GM23338 (cell line): ENCODE measurements around the gene CASP2. TPM values are rescaled to one million over a fixed set of nuclear protein-coding genes. Genes with fewer than 3 reads are reported as not detected.

Experiments used
- ATAC-seq: fragments of 200-7000 bp; cut with Tn5 transposase; 3 replicates; pipeline ENCODE4 v1.9.1; 2020
- DNase-seq: peaks from one replicate; pipeline ENCODE4 v3.0.0-alpha.2; 2015; ENCODE audit warnings: low spot score
- H2AFZ ChIP-seq: fragments of 200-600 bp; sonication (generic); 2 replicates; pipeline ENCODE4 v1.8.0; 2016; ENCODE audit warnings: antibody characterized with exemption, mild to moderate bottlenecking, moderate library complexity
- H3F3A ChIP-seq: fragments of 200-600 bp; sonication (generic); replicated peaks from 2 replicates; pipeline ENCODE4 v1.8.0; 2017; ENCODE audit warnings: antibody characterized with exemption, mixed run types, low read depth
- H3K27ac ChIP-seq: fragments of 200-600 bp; sonication (generic); 2 replicates; pipeline ENCODE4 v1.6.1; 2016; ENCODE audit warnings: low read depth
- H3K27me3 ChIP-seq: fragments of 200-600 bp; sonication (generic); 2 replicates; pipeline ENCODE4 v1.8.0; 2016; ENCODE audit warnings: mild to moderate bottlenecking, mixed run types, moderate library complexity; ENCODE audit not compliant: insufficient read depth
- H3K36me3 ChIP-seq: fragments of 200-600 bp; sonication (generic); 2 replicates; pipeline ENCODE4 v1.8.0; 2016; ENCODE audit warnings: mild to moderate bottlenecking; ENCODE audit not compliant: insufficient read depth
- H3K4me1 ChIP-seq: fragments of 200-600 bp; sonication (generic); 2 replicates; pipeline ENCODE4 v1.8.0; 2016; ENCODE audit warnings: mild to moderate bottlenecking, moderate library complexity; ENCODE audit not compliant: insufficient read depth
- H3K4me2 ChIP-seq: fragments of 200-600 bp; sonication (generic); 2 replicates; pipeline ENCODE4 v1.7.1; 2017; ENCODE audit warnings: mixed run types
- H3K4me3 ChIP-seq: fragments of 200-600 bp; sonication (generic); 2 replicates; pipeline ENCODE4 v1.6.1; 2016; ENCODE audit warnings: mixed run types
- H3K79me2 ChIP-seq: fragments of 200-600 bp; sonication (generic); replicated peaks from 2 replicates; pipeline ENCODE4 v1.8.0; 2017; ENCODE audit warnings: mild to moderate bottlenecking; ENCODE audit not compliant: insufficient read depth
- H3K9me2 ChIP-seq: fragments of 200-600 bp; sonication (generic); 2 replicates; pipeline ENCODE4 v1.8.0; 2017; ENCODE audit not compliant: insufficient read depth
- H4K20me1 ChIP-seq: fragments of 200-600 bp; sonication (generic); replicated peaks from 2 replicates; pipeline ENCODE4 v1.8.0; 2017; ENCODE audit warnings: mild to moderate bottlenecking; ENCODE audit not compliant: insufficient read depth
- H3K27ac Mint-ChIP-seq: 2 replicates; pipeline ENCODE4 v1.8.0; 2020; ENCODE audit warnings: inconsistent platforms, mild to moderate bottlenecking, moderate library complexity, mixed read lengths
- H3K27me3 Mint-ChIP-seq: 3 replicates; pipeline ENCODE4 v1.8.0; 2022; ENCODE audit warnings: low read depth, mild to moderate bottlenecking, moderate library complexity, mixed read lengths, inconsistent platforms; ENCODE audit not compliant: insufficient read depth, poor library complexity
- H3K36me3 Mint-ChIP-seq: 3 replicates; pipeline ENCODE4 v1.8.0; 2021; ENCODE audit warnings: low read depth, mild to moderate bottlenecking, inconsistent platforms, moderate library complexity, mixed read lengths
- H3K4me1 Mint-ChIP-seq: 3 replicates; pipeline ENCODE4 v1.8.0; 2020; ENCODE audit warnings: mild to moderate bottlenecking, inconsistent platforms, mixed read lengths
- H3K4me3 Mint-ChIP-seq: 3 replicates; pipeline ENCODE4 v1.8.0; 2021; ENCODE audit warnings: moderate library complexity, mild to moderate bottlenecking, inconsistent platforms, mixed read lengths
- H3K9me3 Mint-ChIP-seq: 3 replicates; pipeline ENCODE4 v1.8.0; 2020; ENCODE audit warnings: moderate library complexity, mild to moderate bottlenecking, inconsistent platforms, mixed read lengths
- CREB1 ChIP-seq: fragments of 250-450 bp; sonication (Bioruptor Pico); IDR thresholded peaks from 2 replicates; pipeline ENCODE4 v1.5.0; 2020; ENCODE audit warnings: low read depth, mild to moderate bottlenecking, moderate library complexity
- CTCF ChIP-seq, 2 experiments: fragments of 200-600 bp in 1 of 2; sonication (generic) in 1 of 2; conservative IDR thresholded peaks; 2 replicates each; pipeline versions ENCODE4 v1.5.1 to v1.6.1; 2016 to 2017; ENCODE audit warnings: antibody characterized with exemption in 2 of 2, low read depth in 2 of 2, mild to moderate bottlenecking in 2 of 2, moderate library complexity in 1 of 2
- ETS1 ChIP-seq: IDR thresholded peaks from 2 replicates; pipeline ENCODE4 v1.6.1; 2016; ENCODE audit warnings: antibody characterized with exemption
- EZH2 ChIP-seq: fragments of 200-600 bp; sonication (generic); IDR thresholded peaks from one replicate; pipeline ENCODE4 v1.8.0; 2017; ENCODE audit warnings: antibody characterized with exemption, mild to moderate bottlenecking, low read depth; ENCODE audit not compliant: unreplicated experiment
- EZH2phosphoT487 ChIP-seq: fragments of 200-600 bp; sonication (generic); IDR thresholded peaks from one replicate; pipeline ENCODE4 v1.8.1; 2018; ENCODE audit warnings: antibody characterized with exemption; ENCODE audit not compliant: unreplicated experiment
- JUNB ChIP-seq: IDR thresholded peaks from one replicate; pipeline ENCODE4 v1.6.1; 2016; ENCODE audit warnings: antibody characterized with exemption; ENCODE audit not compliant: unreplicated experiment
- NANOG ChIP-seq: IDR thresholded peaks from 2 replicates; pipeline ENCODE4 v1.6.1; 2016; ENCODE audit warnings: antibody characterized with exemption, borderline replicate concordance
- POLR2AphosphoS5 ChIP-seq: IDR thresholded peaks from 2 replicates; pipeline ENCODE4 v1.6.1; 2016; ENCODE audit warnings: antibody characterized with exemption, low read depth
- REST ChIP-seq: IDR thresholded peaks from one replicate; pipeline ENCODE4 v1.6.1; 2018; ENCODE audit warnings: antibody characterized with exemption; ENCODE audit not compliant: unreplicated experiment
- STAT1 ChIP-seq: IDR thresholded peaks from one replicate; pipeline ENCODE4 v1.6.1; 2016; ENCODE audit warnings: antibody characterized with exemption; ENCODE audit not compliant: unreplicated experiment
- ZNF114 ChIP-seq: fragments of 250-450 bp; sonication (Bioruptor Pico); IDR thresholded peaks from 2 replicates; pipeline ENCODE4 v1.5.0; 2020; ENCODE audit warnings: mild to moderate bottlenecking, moderate library complexity
- ZNF331 ChIP-seq: fragments of 250-450 bp; sonication (Bioruptor Pico); IDR thresholded peaks from 2 replicates; pipeline ENCODE4 v1.5.0; 2020; ENCODE audit warnings: low read depth, mild to moderate bottlenecking, moderate library complexity
- ZNF462 ChIP-seq: fragments of 250-450 bp; sonication (Bioruptor Pico); IDR thresholded peaks from 2 replicates; pipeline ENCODE4 v1.5.0; 2020; ENCODE audit warnings: mild to moderate bottlenecking, moderate library complexity
- polyA plus RNA-seq: library from polyadenylated mRNA; unstranded; fragments of >200 nt; fragmentation: Nextera tagmentation; extraction: Ambion mirVana; gene quantifications from 2 replicates; pipeline ENCODE4 v1.2.1, GENCODE V29; 2016
- total RNA-seq: library from RNA; depleted of rRNA; stranded (reverse); fragments of >200 nt; shearing (Covaris generic); gene quantifications from 2 replicates; pipeline ENCODE4 v1.2.3, GENCODE V29; 2014

Gene CASP2
- total and polyA plus RNA-seq, 2 experiments from 2014 or later = 17.7 to 21.8 TPM

GRCh38 chr7:143300959-143301935 is 13.1 kb downstream of the CASP2 start:
- Mint-ChIP-seq H3K27ac (no peak overlapping the region), H3K4me1 (no peaks in the 10 kb centered on the region), H3K9me3 (no peaks in the 10 kb centered on the region), H3K36me3 (peaks cover 92% of the 10 kb centered on the region), H3K4me3 (no peak overlapping the region), H3K27me3 (peaks cover 5% of the 10 kb centered on the region)
- H4K20me1 ChIP-seq = peaks cover 16% of the 10 kb centered on the region
- no peak overlapping the region for H3K4me2 ChIP-seq
- no peak for DNase-seq
- H3F3A ChIP-seq = peaks cover 5% of the 10 kb centered on the region; the same call in 1 of the 2 replicates
- TF ChIP-seq ZNF462 (CRISPR knock-in tag) (no peak), EZH2phosphoT487 (no peak), STAT1 (no peak), REST (no peak), ETS1 (no peak), NANOG (no peak), POLR2AphosphoS5 (no peak), ZNF331 (CRISPR knock-in tag) (no peak), CREB1 (no peak), ZNF114 (CRISPR knock-in tag) (no peak), EZH2 (no peak), JUNB (no peak), CTCF (conservative IDR thresholded peaks at IDR 0.05; ENCODE audit: low read depth in 2 of 2) (no peak)
- H3K9me2 ChIP-seq = no peaks in the 10 kb centered on the region
- no peaks in the 10 kb centered on the region for H3K4me1 ChIP-seq
- H3K4me3 ChIP-seq = no peak overlapping the region
- peaks cover 80% of the 10 kb centered on the region for H3K36me3 ChIP-seq
- peaks cover 6% of the 10 kb centered on the region for H3K79me2 ChIP-seq
- no peak overlapping the region for H2AFZ ChIP-seq
- no peaks in the 10 kb centered on the region for H3K27me3 ChIP-seq
- no peak overlapping the region for H3K27ac ChIP-seq
- ATAC-seq = no peak
